LNCaP clone FGC (cell line): Measurements from ENCODE around the gene TTLL13.
A peak's percentile ranks its signal among the peaks of the same experiment; 100 is the strongest.

Experiments used
- DNase-seq: peaks from one replicate; pipeline ENCODE4 v3.0.0-alpha.2; 2011; ENCODE audit warnings: low read depth
- H3K4me3 ChIP-seq: 2 replicates; pipeline ENCODE4 v1.5.1; 2011; ENCODE audit warnings: mild to moderate bottlenecking, low read depth, low read length, control low read depth
- TF ChIP-seq, protein P1 (sequence below): IDR thresholded peaks from 2 replicates; pipeline ENCODE4 v1.5.1; 2012; ENCODE audit warnings: mild to moderate bottlenecking; ENCODE audit not compliant: control insufficient read depth, insufficient read depth; ENCODE audit errors: extremely low read depth

TTLL13 gene

DNA sequence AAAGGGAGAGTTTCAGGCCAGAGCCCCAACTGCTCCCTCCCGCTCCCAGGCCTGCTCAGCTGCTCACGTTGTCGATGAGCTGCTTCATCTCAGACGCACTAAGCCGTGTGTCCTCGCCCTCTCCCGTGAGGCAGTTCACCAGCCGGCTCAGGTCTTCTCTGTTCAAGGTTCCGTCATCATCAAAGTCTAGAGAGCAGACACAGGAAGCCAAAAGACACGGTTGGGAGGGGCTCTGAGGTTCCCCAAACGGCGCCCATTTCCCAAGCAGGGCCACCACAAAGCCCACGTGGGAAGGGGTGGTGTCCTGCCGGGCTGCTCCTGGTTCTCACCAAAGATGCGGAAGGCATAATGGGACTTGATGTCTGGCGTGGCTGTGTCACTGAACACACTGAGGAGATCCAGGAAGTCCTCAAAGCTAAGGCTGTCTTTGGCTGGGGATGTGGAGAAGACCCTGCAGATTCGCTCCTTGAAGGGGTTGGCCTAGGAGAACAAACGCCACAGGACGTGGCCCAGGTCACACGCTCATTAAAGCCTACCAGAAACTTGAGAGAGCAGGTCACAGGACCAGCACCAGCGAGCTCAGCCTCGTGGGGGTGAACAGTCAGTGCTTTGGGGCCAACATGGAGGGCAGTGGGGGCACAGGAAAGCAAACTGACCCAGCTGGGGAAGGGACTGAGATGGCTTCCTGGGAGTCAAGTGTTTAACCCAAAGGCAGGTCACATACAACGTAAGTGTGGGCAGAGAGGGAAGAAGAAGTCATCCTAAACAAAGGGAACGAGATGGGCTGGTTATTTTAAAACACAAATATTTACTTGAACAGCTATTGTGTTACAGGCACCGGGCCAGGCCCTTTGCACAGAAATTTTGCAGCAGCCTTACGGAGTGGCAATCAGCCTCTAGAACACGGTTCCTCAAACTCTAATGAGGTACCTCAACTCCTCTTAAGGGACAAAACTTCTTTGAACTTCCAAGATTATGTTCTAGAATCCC is 18.0 kb upstream of the TTLL13 start:
- TF ChIP-seq, protein P1, sequence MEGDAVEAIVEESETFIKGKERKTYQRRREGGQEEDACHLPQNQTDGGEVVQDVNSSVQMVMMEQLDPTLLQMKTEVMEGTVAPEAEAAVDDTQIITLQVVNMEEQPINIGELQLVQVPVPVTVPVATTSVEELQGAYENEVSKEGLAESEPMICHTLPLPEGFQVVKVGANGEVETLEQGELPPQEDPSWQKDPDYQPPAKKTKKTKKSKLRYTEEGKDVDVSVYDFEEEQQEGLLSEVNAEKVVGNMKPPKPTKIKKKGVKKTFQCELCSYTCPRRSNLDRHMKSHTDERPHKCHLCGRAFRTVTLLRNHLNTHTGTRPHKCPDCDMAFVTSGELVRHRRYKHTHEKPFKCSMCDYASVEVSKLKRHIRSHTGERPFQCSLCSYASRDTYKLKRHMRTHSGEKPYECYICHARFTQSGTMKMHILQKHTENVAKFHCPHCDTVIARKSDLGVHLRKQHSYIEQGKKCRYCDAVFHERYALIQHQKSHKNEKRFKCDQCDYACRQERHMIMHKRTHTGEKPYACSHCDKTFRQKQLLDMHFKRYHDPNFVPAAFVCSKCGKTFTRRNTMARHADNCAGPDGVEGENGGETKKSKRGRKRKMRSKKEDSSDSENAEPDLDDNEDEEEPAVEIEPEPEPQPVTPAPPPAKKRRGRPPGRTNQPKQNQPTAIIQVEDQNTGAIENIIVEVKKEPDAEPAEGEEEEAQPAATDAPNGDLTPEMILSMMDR: no peak
- peak overlapping the region; percentile 94 for H3K4me3 ChIP-seq
- DNase-seq: peak; percentile 87

DNA sequence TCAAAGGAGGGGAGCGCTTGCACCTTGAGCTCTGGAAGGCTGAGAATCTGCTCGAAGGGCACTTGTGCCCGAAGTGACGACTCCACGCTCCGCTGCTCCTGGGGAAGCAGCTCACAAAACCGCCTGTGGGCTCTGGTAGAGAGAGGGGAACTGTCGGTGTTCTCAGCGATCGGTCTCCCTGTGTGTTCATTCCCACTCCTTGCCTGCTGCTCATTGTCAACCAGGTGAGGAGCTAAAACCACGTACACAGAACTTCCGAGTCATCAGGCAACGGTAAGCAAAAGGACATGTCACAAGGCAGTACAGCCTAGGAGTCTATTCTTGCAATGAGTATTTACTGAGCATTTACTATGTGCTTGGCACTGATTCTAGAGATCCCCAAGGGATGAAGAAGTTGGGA is 17.2 kb upstream of the TTLL13 start:
- peak overlapping the region; percentile 94 for H3K4me3 ChIP-seq
- no peak for DNase-seq
- TF ChIP-seq, protein P1: no peak

DNA sequence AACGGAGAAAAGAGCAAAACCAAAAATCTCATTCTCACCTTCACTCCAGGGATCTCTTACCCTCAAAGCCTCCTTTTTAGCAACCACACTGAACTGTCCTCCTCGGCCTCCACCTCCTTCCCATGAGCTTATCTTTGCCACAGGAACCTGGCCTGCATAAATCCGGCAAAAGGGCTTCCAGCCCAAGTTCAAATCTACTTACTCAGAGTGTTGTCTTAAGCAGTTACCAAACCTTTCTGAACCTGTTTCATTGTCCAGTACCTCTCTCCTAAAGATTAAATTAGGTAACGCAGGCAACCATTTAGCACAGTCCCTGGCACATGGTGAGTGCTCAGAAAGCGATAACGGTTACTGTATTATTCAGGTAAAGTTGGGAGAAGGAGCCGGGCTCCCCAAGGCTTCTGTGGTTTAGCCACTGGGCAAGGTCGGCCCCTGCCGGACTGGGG is 16.4 kb upstream of the TTLL13 start:
- no peak for DNase-seq

DNA sequence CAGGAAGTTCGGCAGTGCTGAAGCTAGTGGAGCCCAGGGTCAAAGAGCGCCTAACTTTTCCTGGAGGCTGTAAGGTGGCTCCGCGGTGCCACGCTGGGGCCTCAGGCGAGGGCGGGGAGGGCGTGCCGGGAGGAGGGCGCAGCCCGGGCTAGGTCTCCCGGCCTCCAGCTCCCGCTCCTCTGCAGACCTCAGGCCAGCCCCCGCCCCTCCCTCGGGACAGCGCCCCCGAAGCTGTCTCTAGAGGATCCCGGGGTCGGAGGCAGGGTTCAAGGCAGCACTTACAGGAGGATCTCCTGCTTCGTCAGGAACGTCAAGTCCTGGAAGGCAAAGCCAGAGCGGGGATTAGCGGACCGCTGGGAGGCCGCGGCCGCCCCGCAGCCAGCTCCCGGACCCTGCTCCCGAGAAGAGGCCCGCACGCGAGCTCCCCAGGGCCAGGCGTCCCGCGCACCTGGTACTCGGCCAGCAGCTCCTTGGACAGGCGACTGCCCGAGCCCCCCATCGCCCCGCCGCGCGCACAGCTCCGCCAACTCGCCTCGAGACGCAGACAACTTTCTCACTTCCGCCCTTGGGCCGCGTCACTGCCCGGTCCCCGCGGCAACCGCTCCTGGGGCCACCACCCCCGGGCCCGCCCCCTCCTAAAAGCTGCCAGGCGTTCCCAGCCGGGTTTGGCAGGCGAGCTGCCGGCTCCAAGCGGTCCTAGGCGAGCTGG is 15.8 kb upstream of the TTLL13 start, which contains the start of gene CIB1:
CIB1 (minus strand) TSS at position 555 of the 709 bp plus-strand sequence; CDS start at position 499, 56 bp downstream.
- TF ChIP-seq, protein P1: no peak; the same call in 1 of the 2 replicates
- DNase-seq: peak; percentile 90

More for the DNA sequence above, 16.4 kb upstream of the TTLL13 start:
- TF ChIP-seq, protein P1: peak; percentile 62; the same call in 1 of the 2 replicates
- peak overlapping the region; percentile 94 for H3K4me3 ChIP-seq

DNA sequence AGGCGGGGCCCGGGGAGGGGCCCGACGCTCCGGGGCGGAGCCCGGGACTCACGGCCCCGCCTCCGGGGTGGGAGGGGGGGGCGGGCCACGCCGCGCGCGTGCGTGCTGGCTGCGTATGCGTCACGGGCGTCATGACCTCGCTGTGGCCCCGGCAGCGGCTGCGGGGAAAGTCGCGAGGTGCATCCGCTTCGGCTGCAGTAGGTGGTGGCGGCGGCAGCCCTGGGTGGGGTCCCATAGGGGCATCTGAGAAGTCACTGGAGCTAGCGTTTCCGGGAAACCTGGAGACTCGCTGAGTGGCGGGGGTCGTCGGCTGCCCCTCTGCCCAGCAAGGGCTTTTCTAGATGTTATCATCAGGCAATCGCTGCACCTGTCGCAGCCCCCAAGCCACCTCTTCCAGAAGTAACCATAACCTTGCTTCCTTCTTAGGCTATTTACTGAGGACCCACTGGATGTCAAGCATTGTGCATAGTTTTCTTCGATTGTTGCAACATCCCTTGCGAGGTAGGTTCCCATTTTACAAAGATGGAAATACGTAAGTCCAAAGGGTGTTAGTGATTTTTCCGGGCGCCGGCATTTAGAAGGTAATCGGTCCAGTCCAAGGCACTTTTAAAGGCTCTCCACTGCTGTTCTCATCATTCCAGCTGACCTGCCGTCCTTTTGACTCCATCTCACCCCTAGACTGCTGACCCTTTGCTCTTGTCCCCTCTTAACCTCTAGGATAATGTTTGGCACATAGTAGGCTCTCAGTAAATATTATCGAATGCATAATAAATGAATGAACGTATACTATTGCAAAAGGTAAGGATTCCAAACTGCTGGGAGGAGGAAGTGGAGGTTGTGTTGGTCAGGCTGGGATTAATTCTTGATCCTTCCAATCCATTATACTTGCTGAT is 15.0 kb upstream of the TTLL13 start, which contains the start of gene GDPGP1:
GDPGP1 (plus strand) TSS at position 114 of the 893 bp plus-strand sequence. CDS start 6,700 bp downstream, outside the sequence.
- DNase-seq: no peak
- TF ChIP-seq, protein P1: no peak
- peak within 1 kb of the TSS; percentile 94 for H3K4me3 ChIP-seq

More for the DNA sequence above, 15.8 kb upstream of the TTLL13 start, which contains the start of gene CIB1:
- peak within 1 kb of the TSS; percentile 94 for H3K4me3 ChIP-seq

DNA sequence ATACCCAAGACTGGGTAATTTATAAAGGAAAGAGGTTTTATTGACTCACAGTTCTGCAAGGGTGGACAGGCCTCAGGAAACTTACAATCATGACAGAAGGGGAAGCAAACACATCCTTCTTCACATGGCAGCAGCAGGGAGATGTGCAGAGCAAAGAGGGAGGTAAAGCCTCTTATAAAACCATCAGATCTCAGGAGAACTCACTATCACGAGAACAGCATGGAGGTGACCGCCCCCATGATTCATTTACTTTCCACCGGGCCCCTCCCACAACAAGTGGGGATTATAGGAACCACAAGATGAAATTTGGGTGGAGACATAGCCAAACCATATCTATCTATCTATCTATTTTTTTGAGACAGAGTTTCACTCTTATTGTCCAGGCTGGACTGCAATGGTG is 10.0 kb upstream of the TTLL13 start:
- DNase-seq: no peak
- no peak overlapping the region for H3K4me3 ChIP-seq
- TF ChIP-seq, protein P1: no peak
